ENCODE measurements around the gene IL1RAP.
"Not testable (repeated sequence)": the region's sequence is repeated elsewhere in the genome, so short reads cannot be mapped to it uniquely, and the experiment has no call there.

The IL1RAP gene

DNA sequence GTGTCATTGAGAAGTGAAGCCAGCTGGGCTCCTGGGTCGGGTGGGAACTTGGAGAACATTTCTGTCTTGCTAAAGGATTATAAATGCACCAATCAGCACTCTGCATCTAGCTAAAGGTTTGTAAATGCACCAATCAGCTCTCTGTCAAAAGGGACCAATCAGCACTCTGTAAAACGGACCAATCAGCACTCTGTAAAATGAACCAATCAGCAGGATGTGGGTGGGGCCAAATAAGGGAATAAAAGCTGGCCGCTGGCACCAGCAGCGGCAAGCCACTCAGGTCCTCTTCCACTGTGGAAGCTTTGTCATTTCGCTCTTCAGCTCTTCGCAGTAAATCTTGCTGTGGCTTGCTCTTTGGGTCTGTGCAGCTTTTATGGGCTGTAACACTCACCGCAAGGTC lies 164.0 kb downstream of the IL1RAP start:
- not testable (repeated sequence) for DNase-seq

DNA sequence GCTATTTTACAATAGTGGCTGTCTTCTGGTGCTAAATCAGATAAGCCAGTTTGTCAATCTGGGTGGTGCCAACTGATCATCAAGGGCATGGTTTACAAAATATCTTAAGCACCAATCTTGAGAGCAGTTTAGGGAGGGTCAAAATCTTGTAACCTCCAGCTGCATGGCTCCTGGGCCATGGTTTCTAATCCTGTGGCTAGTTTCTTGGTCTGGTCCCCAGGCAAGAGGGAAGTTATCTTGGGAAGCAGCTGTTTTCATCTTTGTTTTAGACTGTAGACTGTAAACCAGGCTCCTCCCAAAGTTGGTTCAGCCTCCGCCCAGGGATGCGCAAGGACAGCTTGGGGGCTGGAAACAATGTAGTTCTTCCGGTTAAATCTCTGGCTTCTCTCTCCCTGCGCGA lies 166.8 kb downstream of the IL1RAP start:
- no peak for DNase-seq

- no peak for DNase-seq
Measured at GRCh38 chr3:190684776-190685175, 170.9 kb downstream of the IL1RAP start.

GRCh38 chr3:190686011-190686410 lies 172.1 kb downstream of the IL1RAP start:
- no peak for DNase-seq

DNA sequence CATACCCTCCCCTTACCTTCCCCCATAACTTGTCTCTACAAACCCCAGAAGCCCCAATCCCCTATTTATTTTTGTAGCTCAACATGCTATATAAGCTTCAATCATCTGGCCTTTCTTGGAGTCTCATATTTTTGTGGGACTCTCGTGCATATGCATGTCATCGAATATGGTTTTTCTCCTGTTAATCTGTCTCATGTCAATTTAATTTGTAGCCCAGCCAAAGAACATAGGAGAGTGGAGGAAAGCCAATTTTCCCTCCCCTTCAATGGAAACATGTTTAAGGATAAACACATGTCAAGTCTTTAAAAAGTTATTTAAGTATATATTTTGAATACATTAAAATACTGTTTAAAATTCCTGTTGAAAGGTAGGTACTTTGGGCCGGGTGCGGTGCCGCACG lies 176.4 kb downstream of the IL1RAP start:
- no peak for DNase-seq

- DNase-seq, result no peak
Measured at GRCh38 chr3:190692256-190692655, 178.4 kb downstream of the IL1RAP start.

DNA sequence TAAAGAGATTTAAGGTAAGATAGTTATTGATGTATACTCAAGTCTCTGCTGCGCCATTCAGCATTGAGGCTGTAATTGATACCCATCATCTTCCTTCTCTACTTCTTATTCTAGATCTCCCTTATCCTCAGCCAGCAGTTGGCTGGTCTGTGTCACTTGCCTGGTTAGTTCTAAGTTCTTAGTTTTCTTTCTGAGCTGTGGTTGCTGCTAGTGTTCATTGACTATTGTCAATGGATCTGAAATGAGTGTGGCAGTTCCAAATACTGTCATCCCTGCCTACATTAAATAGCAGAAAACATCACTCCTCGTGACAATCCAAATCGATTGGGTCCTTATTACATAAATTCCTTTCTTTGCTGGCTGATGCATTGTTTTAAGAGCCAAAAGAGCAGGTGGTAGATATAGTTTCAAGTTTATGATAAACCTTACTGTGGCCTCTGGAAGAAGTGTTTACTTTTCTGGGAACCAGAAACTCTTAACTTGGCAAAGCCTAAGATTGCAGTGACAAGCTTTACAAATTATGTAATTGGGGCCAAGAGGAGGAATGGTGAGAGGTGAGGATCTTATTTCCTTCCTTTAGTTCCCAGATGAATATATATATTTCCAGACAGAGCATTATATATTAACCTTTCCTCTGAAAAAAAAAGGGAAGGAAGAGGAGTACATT lies 180.6 kb downstream of the IL1RAP start:
- no peak for DNase-seq

DNA sequence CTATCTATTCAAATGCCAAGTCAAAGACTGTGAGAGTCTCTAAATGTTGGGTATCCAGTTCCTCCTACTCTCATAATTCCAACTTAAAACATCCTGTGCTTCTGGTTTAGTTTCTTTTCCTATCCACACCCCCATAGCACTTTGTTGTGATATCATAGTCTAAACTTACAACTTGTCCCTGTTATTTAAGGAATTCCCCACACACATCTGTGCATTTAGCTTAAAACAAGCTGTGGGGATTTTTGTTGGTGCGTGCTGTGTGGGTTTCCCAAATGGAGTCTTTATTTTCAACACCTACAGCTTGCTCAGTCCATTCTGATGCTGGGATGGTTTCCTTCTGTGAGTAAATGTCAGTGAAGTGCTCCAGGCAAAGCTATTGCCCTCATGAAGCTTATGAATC lies 181.3 kb downstream of the IL1RAP start:
- DNase-seq, result no peak

DNA sequence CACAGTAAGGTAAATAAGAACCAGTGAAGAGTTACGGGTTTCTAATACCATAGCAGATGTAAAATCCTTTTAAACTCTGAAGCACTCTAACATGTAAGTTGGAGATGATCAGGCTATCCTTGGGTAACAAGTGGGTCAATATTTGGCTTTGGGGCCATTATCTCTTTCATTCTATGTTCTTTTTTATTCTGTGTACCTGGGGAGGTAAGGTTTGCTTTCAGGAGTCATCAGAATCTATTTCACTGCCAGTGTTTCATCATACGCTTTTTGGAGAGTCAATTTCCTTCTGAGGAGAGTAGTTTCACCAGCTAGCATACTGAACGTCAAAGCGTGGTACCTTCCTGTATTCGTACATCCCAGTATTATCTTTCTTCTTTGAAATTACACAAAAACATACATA lies 182.1 kb downstream of the IL1RAP start:
- DNase-seq, result no peak

DNA sequence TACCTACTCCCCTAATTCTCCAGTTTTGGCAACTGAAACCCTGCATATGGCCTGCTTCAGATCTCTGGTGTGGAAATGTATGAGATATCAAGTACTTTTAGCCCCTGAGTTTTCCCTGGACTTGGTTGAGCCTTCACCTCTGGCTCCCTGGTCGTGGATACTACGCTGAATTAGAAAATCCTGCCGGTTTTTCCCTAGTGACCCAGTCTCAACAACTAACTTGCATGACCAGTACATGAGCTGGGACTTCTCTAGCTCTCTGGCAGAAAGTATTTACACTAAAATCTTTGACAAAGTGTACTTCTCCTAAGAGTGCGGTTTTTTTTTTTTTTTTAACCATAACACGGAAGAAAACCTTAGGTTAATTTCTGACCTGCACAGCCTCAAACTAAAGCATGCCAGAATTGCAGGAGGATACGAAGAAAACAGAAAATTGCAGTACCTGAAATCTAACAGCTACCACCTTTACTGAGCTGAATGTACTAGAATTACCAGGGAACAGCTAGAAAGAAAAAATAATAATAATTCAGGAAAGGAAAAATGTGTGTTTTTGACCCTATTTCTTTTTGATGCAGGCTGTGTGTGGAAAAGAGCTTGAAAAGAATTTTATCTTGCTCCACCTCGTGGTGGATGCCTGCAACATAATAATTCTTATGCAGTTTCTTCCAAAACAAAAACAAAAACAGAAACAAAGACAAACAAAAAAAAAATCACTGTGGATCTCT lies 183.1 kb downstream of the IL1RAP start:
- DNase-seq, result peak; percentile 41

DNA sequence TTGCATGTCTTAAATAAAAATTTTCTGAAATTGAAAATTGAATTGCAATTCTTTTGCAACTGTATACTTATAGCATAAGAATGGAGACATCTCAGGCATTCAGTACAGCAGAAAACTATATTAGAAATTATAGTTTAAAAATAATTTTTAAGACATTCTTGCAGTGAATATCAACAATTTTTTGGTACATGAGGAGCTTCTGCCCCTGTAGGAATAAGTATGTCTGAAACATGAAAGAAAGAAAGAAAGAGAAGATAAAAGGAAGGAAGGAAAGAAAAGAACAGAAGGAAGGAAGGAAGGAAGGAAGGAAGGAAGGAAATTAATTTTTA lies 183.6 kb downstream of the IL1RAP start:
- DNase-seq, result no peak

GRCh38 chr3:190697901-190698300 lies 184.0 kb downstream of the IL1RAP start:
- peak; percentile 63 for DNase-seq

- no peak for DNase-seq
Measured at GRCh38 chr3:190699776-190700175, 185.9 kb downstream of the IL1RAP start.

DNA sequence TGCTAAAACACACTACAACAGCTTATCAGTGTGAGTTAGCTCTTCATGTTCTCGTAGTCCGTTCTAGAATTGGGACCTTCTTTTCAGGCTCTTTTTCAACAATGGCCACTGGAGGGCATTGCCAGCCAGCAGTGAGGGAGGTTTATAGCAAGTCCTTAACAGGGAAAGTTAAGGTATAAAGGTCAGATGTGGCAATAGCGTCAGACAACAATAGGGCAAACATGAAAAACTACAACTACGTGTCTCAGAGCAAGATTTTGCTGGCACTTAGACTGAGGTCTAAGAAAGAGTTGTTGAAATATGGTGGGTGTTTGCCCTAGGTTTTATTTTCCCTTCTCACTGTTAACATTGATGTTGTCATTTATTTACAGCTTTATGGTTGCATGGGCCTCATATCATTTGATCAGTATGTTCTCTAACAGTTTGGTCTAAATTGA lies 187.2 kb downstream of the IL1RAP start:
- peak; percentile 30 for DNase-seq

GRCh38 chr3:190706582-190706981 lies 192.7 kb downstream of the IL1RAP start:
- no peak for DNase-seq
